Fibroblast of lung (primary cell): ENCODE measurements around the gene TEX19. TPM values are rescaled to one million over a fixed set of nuclear protein-coding genes. Genes with fewer than 3 reads are reported as not detected.

Source experiments
- DNase-seq, 2 donors: peaks; one replicate each; pipeline versions ENCODE4 v3.0.0 to v3.0.0-alpha.2; 2010; ENCODE audit warnings: low read depth in 2 of 2
- H2AFZ ChIP-seq: 2 replicates; pipeline ENCODE4 v1.5.1; 2012; ENCODE audit warnings: low read length, control low read depth, inconsistent platforms
- H3K27ac ChIP-seq: 2 replicates; pipeline ENCODE4 v1.5.1; 2011; ENCODE audit warnings: low read length, control low read depth; ENCODE audit not compliant: insufficient read depth
- H3K27me3 ChIP-seq: 2 replicates; pipeline ENCODE4 v1.5.1; 2011; ENCODE audit warnings: mild to moderate bottlenecking, low read length; ENCODE audit not compliant: control insufficient read depth, insufficient read depth
- H3K36me3 ChIP-seq: 2 replicates; pipeline ENCODE4 v1.5.1; 2011; ENCODE audit warnings: low read length; ENCODE audit not compliant: control insufficient read depth, insufficient read depth
- H3K4me1 ChIP-seq: 2 replicates; pipeline ENCODE4 v1.5.1; 2011; ENCODE audit warnings: low read length; ENCODE audit not compliant: control insufficient read depth, insufficient read depth; ENCODE audit errors: extremely low read depth
- H3K4me2 ChIP-seq: 2 replicates; pipeline ENCODE4 v1.5.1; 2011; ENCODE audit warnings: low read length, control low read depth; ENCODE audit not compliant: insufficient read depth; ENCODE audit errors: extremely low read depth
- H3K4me3 ChIP-seq, 4 experiments: fragments of 200-600 bp in 1 of 4; sonication (generic) in 1 of 4; replicated peaks in 1 of 4; 2 replicates each; pipeline ENCODE4 v1.5.1; 2011 to 2016; ENCODE audit warnings: low read length in 4 of 4, low read depth in 3 of 4, mild to moderate bottlenecking in 3 of 4, control low read depth in 2 of 4, inconsistent platforms in 1 of 4, mixed read lengths in 1 of 4; ENCODE audit not compliant: insufficient read depth in 1 of 4; ENCODE audit errors: control extremely low read depth in 1 of 4
- H3K79me2 ChIP-seq: 2 replicates; pipeline ENCODE4 v1.5.1; 2012; ENCODE audit warnings: mild to moderate bottlenecking, low read length, inconsistent platforms; ENCODE audit not compliant: control insufficient read depth, insufficient read depth
- H3K9ac ChIP-seq: 2 replicates; pipeline ENCODE4 v1.5.1; 2011; ENCODE audit warnings: mild to moderate bottlenecking, low read length, control low read depth; ENCODE audit not compliant: insufficient read depth
- H3K9me3 ChIP-seq: 2 replicates; pipeline ENCODE4 v1.5.1; 2012; ENCODE audit warnings: low read depth, low read length; ENCODE audit not compliant: control insufficient read depth, insufficient read depth
- H4K20me1 ChIP-seq: 2 replicates; pipeline ENCODE4 v1.5.1; 2011; ENCODE audit warnings: low read length; ENCODE audit not compliant: control insufficient read depth, insufficient read depth; ENCODE audit errors: extremely low read depth
- CTCF ChIP-seq, 2 donors: IDR thresholded peaks in 1 of 2; conservative IDR thresholded peaks in 1 of 2; 1 replicate in 1 of 2; 2 replicates in 1 of 2; pipeline ENCODE4 v1.5.1; 2011 to 2012; ENCODE audit warnings: low read length in 2 of 2, control low read depth in 1 of 2, inconsistent platforms in 1 of 2, low read depth in 1 of 2, mild to moderate bottlenecking in 1 of 2
- EZH2 ChIP-seq: IDR thresholded peaks from 2 replicates; pipeline ENCODE4 v1.5.1; 2012; ENCODE audit warnings: low read length, control low read depth, mild to moderate bottlenecking; ENCODE audit errors: missing control alignments
- polyA plus RNA-seq, 2 donors: library from polyadenylated mRNA; depleted of rRNA in 1 of 2; stranded (reverse) in 1 of 2; unstranded in 1 of 2; fragments of >200 nt; gene quantifications; 2 replicates each; pipeline ENCODE4 v1.2.1, GENCODE V29; 2011 to 2012; ENCODE audit warnings: missing spikeins in 1 of 2
- total RNA-seq: library from RNA; depleted of rRNA; stranded (reverse); fragments of >200 nt; gene quantifications from 2 replicates; pipeline ENCODE4 v1.2.1, GENCODE V29; 2014

Gene TEX19
- total and polyA plus RNA-seq, 2 donors (not counting 1 experiment from before 2014, with no cell fraction given): 0.05 to 0.17 TPM

GRCh38 chr17:82314012-82314726 is 44.9 kb upstream of the TEX19 start:
- H3K27ac ChIP-seq: no peak overlapping the region
- no peak overlapping the region for H3K4me3 ChIP-seq
- H3K9me3 ChIP-seq: peaks cover 2% of the 10 kb centered on the region
- no peak for DNase-seq
- no peaks in the 10 kb centered on the region for H3K4me1 ChIP-seq
- H4K20me1 ChIP-seq: no peaks in the 10 kb centered on the region
- H3K4me2 ChIP-seq: no peak overlapping the region
- no peak for TF ChIP-seq EZH2
- no peak for TF ChIP-seq CTCF (conservative IDR thresholded peaks at IDR 0.05 in 1 of 2, IDR thresholded peaks at IDR 0.05 in 1 of 2; ENCODE audit: low read depth in 1 of 2, low read length in 2 of 2)
- H3K9ac ChIP-seq: no peak overlapping the region
- peaks cover 20% of the 10 kb centered on the region for H3K27me3 ChIP-seq
- H3K36me3 ChIP-seq: no peaks in the 10 kb centered on the region
- no peak overlapping the region for H2AFZ ChIP-seq
- H3K79me2 ChIP-seq: no peaks in the 10 kb centered on the region

DNA sequence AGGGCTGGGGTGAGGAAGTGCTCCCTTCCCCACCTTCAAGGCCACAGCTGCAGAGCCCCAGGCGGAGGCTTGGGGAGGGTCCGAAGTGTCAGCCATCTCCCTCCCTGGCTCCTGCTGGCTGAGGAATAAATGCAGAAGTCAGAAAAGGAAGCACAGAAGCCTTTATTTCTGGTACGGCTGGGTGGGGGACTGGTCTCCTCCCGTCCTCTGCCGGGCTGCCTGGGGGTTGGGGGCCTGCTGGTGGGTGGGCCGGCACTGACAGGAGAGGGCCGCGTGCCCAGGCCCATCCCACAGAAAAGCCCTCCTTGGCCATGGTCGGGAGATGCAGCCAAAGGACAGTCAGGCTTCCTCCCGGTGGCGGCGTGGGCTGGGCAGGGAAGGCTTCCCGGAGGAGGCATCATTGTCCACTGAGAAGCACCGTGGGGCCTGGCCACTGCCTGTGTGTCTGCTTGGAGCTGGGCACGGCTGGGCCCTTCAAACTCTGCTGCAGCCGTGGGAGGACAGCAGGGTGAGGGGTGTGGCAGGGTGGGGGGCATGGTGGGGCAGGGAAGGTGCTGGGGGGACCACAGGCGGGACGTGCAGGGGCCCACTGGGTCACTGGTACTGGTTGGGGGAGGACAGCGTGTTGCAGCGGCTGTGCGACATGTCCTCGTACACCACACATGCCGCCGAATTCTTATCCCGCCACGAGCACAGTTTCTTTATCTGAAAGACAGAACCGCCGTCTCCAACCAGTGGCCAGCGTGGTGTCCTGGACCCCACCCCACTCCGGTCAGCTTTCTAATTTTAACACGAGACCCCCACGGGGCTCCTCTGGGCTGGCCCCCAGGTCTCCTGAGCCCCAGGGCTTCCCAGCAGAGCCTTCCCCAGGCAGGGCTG is 44.1 kb upstream of the TEX19 start:
- Histone ChIP-seq H3K4me1 (no peaks in the 10 kb centered on the region), H2AFZ (no peak overlapping the region), H3K36me3 (no peaks in the 10 kb centered on the region), H3K27me3 (peaks cover 18% of the 10 kb centered on the region), H3K9ac (no peak overlapping the region), H3K9me3 (peaks cover 4% of the 10 kb centered on the region), H3K4me2 (no peak overlapping the region), H3K79me2 (no peaks in the 10 kb centered on the region), H3K4me3 (no peak overlapping the region), H3K27ac (no peak overlapping the region), H4K20me1 (no peaks in the 10 kb centered on the region)
- no peak for DNase-seq
- TF ChIP-seq EZH2: no peak
- no peak for TF ChIP-seq CTCF (conservative IDR thresholded peaks at IDR 0.05 in 1 of 2, IDR thresholded peaks at IDR 0.05 in 1 of 2; ENCODE audit: low read depth in 1 of 2, low read length in 2 of 2)

DNA sequence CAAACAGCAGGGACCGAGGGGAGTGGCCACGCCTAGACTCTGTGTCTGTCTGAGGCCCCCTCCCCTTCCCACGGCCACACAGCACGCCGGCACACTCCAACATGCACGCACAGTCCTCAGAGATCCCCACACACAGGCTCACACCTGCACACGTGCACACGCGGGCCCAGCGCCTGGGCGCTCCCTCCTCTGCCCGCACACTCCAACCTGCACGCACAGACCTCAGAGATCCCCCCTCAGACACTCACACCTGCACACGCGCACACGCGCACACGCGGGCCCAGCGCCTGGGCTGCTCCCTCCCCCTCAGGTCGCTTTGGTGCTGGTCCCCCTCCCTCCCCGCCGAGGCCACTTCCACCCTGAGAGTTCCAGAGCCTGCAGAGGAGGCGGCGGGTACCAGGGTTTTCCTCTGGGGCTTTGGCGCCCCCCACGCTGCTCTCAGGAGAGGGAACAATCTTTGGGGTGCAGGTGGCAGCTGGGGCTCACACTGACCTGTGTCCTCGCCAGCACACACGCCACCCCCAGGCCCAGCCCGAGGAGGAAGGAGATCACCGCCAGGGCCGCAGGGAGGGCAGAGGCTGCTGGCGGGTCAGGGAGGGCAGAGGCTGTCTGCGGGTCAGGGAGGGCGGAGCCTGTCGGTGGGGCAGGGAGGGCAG is 43.2 kb upstream of the TEX19 start:
- no peak overlapping the region for H3K4me2 ChIP-seq
- no peak overlapping the region for H3K27ac ChIP-seq
- no peak for DNase-seq
- H3K4me3 ChIP-seq: no peak overlapping the region
- H3K79me2 ChIP-seq: no peaks in the 10 kb centered on the region
- no peak overlapping the region for H2AFZ ChIP-seq
- TF ChIP-seq EZH2 (peak; percentile 85), CTCF (conservative IDR thresholded peaks at IDR 0.05 in 1 of 2, IDR thresholded peaks at IDR 0.05 in 1 of 2; ENCODE audit: low read depth in 1 of 2, low read length in 2 of 2) (no peak)
- peaks cover 17% of the 10 kb centered on the region for H3K27me3 ChIP-seq
- no peaks in the 10 kb centered on the region for H4K20me1 ChIP-seq
- no peaks in the 10 kb centered on the region for H3K36me3 ChIP-seq
- no peaks in the 10 kb centered on the region for H3K4me1 ChIP-seq
- H3K9ac ChIP-seq: no peak overlapping the region
- peaks cover 4% of the 10 kb centered on the region for H3K9me3 ChIP-seq
